Stomach smooth muscle (tissue), 2 donors: ENCODE data around the gene TMEM107.

Experiments used
- H3K27ac ChIP-seq: one replicate; pipeline ENCODE4 v1.7.0; 2013; ENCODE audit warnings: mild to moderate bottlenecking, low read length, inconsistent platforms
- H3K27me3 ChIP-seq, 2 donors: one replicate each; pipeline ENCODE4 v1.7.0; 2013; ENCODE audit warnings: low read length in 2 of 2; ENCODE audit not compliant: insufficient read depth in 2 of 2, control insufficient read depth in 1 of 2
- H3K36me3 ChIP-seq, 2 donors: one replicate each; pipeline ENCODE4 v1.7.0; 2013; ENCODE audit warnings: low read length in 2 of 2; ENCODE audit not compliant: control insufficient read depth in 2 of 2, insufficient read depth in 2 of 2
- H3K4me1 ChIP-seq: one replicate; pipeline ENCODE4 v1.7.0; 2013; ENCODE audit warnings: low read length; ENCODE audit not compliant: control insufficient read depth, insufficient read depth
- H3K4me3 ChIP-seq, 2 donors: one replicate each; pipeline ENCODE4 v1.7.0; 2013; ENCODE audit warnings: low read length in 2 of 2
- H3K9ac ChIP-seq, 2 donors: one replicate each; pipeline ENCODE4 v1.7.0; 2013; ENCODE audit warnings: low read length in 2 of 2, mild to moderate bottlenecking in 1 of 2
- H3K9me3 ChIP-seq, 2 donors: one replicate each; pipeline ENCODE4 v1.7.0; 2013; ENCODE audit warnings: low read length in 2 of 2; ENCODE audit not compliant: control insufficient read depth in 2 of 2
- donor health status: healthy.
- donor health status: Pancreatic carcinoma.

TMEM107 gene

DNA sequence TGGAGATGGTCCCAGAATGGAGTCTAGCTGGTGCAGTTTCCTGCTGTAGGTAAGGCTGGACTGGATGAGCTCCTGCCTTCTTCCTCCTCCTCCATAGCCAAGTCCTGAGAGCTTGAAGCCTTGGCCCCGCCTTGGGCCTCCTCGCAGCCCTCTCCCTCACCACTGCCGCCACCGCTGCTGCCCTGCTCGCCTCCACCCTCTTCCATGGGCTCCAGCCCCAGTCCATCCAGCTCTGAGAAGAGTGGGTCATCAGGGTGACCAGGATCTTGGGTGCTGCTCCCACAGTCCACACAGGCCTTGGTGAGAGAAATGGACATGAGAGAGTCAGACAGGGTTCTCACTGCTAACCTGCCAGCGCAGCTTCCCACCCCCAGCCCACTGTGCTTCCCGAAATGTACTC lies 35.1 kb downstream of the TMEM107 start:
- H3K36me3 ChIP-seq, result peaks cover 58 to 64% of the 10 kb centered on the region in 2 donors
- peaks cover 20% of the 10 kb centered on the region for H3K4me1 ChIP-seq
- no peaks in the 10 kb centered on the region for H3K9me3 ChIP-seq
- no peak overlapping the region for H3K9ac ChIP-seq
- H3K27me3 ChIP-seq, result no peaks in the 10 kb centered on the region
- no peak overlapping the region for H3K4me3 ChIP-seq
- H3K27ac ChIP-seq, result no peak overlapping the region

DNA sequence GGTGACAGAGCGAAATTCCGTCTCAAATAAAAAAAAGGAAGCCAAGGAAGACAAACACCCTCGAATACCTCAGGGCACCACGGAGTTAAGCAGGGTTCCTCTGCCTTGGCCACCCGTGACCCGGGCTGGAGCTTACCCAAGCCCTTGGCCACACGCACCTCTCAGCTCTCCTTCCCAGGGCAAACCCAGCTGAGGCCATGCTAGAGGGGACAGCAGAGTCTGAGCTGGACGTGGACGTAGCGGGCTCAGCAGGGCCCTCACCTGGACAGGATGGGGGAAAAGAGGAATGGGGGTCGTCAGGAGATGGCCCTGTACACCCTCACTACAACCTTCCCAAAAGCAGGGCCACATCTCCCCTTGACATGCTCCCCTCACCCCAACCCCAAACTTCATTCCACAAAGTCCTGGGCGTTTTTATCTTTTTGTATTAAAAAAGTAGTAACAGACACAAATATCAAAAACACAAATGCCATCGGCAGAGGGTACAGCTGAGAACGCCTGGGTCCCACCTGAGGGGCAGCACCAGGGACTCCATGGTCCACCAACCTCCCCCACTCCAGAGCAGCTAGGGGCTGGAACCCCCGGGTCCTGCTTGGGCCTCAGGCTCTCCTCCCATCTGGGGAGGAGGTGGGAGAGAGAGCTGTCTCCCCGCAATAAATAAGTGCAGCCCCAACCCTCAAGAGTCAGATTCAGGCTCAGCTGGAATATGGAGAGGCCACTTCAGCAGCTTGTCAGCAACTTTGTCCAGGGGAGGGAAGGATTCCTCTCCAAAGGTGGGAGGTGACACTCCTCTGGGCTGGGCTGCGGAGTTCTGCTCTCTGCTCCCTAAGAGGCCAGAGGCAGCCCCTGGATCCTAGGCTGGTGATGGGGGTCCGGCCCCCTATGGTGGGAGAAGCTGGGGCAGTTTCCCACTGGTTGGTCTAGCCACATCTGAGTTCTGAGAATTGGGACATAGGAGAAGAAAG lies 35.8 kb downstream of the TMEM107 start:
- Histone ChIP-seq H3K9ac (no peak overlapping the region), H3K4me3 (no peak overlapping the region), H3K4me1 (peaks cover 16% of the 10 kb centered on the region), H3K27me3 (no peaks in the 10 kb centered on the region), H3K27ac (peak overlapping the region; percentile 86), H3K36me3 (peaks cover 51 to 57% of the 10 kb centered on the region in 2 donors), H3K9me3 (no peaks in the 10 kb centered on the region)

DNA sequence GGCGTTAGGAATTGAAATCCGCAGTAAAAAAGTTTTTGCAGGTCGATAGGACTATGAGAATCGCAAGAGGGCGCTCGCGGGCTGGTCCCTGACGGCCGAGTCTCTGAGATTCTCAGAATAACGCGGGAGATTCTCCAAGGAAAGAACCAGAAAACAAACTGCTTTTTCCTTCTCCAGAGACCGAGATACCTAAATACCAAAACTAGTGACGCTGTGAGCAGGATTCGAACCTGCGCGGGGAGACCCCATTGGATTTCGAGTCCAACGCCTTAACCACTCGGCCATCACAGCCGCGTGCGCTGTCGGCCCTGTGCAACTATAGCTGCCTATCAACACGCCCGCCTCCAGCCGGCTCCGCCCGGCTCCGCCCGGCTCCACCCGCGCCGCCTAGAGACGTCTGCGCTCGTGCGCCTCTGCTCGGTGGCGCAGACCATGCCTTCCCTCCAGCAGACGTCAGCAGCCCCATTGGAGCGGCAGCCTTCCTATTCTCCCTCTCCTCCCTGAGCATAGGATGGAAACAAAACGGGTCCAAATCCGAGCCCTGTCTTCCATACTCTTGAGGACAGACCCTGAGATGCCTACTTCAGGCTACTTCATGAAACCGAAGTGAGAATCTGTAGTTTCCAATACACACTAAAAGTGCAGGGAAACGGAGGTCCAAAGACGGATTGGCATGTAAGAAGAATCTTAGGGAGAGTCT lies 37.4 kb downstream of the TMEM107 start:
- Histone ChIP-seq H3K36me3 (peaks cover 38 to 43% of the 10 kb centered on the region in 2 donors), H3K27ac (peak overlapping the region; percentile 86), H3K9ac (peak overlapping the region; percentile 65 to 71), H3K27me3 (no peaks in the 10 kb centered on the region), H3K4me3 (peak overlapping the region; percentile 48 to 63), H3K9me3 (no peaks in the 10 kb centered on the region), H3K4me1 (peaks cover 16% of the 10 kb centered on the region)

DNA sequence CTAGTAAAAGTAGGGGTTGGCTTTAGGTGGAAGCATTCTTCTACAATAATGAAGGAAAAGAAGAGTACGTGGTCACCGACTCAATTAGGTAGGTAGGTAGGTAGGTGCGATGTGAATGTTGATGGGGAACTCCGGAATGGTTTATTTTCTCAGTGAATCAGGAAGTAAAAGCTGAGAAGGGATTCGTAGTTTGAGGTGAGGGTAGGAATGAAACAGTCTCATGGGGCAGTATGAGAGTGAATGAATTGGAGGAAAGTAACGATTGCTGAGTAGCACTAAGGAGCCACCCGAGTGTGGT lies 37.9 kb downstream of the TMEM107 start:
- H3K27me3 ChIP-seq, result no peaks in the 10 kb centered on the region
- H3K9me3 ChIP-seq, result no peaks in the 10 kb centered on the region
- peaks cover 16% of the 10 kb centered on the region for H3K4me1 ChIP-seq
- peaks cover 36 to 40% of the 10 kb centered on the region in 2 donors for H3K36me3 ChIP-seq
- H3K27ac ChIP-seq, result peak overlapping the region; percentile 86
- H3K9ac ChIP-seq, result peak overlapping the region; percentile 55 to 57
- peak overlapping the region; percentile 47 to 63 for H3K4me3 ChIP-seq

DNA sequence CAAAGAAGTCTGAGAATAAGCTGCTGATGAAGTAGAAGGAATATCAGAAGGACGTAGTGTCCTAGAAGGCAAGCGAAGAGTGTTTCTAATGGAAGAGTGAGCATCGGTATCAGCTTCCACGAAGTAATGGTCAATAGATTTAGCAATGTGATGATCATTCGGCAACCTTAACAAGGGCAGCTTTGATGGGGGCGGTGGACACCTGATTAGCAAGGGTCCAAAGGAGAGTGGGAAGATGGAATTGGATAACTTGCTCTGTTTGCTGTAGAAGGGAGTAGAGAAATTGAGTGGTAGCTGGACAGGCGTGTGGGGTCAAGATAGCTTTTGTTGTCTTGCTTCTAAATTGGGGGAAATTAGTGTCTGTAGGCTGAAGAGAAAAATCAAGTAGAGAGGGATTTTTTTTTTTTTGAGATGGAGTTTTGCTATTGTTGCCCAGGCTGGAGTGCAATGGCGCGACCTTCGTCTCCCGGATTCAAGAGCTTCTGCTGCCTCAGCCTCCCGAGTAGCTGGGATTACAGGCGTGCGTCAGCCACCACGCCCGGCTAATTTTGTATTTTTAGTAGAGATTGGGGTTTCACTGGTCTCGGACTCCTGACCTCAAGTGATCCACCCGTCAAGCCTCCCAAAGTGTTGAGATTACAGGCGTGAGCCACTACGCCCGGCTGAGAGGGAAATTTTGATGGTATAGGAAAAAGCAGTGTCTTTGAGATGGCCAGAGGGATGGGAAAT lies 38.4 kb downstream of the TMEM107 start:
- Histone ChIP-seq H3K9ac (peak overlapping the region; percentile 55 to 57), H3K4me1 (peaks cover 16% of the 10 kb centered on the region), H3K9me3 (no peaks in the 10 kb centered on the region), H3K4me3 (peak overlapping the region; percentile 47 to 63), H3K27ac (peak overlapping the region; percentile 86), H3K27me3 (no peaks in the 10 kb centered on the region), H3K36me3 (peaks cover 34 to 36% of the 10 kb centered on the region in 2 donors)

DNA sequence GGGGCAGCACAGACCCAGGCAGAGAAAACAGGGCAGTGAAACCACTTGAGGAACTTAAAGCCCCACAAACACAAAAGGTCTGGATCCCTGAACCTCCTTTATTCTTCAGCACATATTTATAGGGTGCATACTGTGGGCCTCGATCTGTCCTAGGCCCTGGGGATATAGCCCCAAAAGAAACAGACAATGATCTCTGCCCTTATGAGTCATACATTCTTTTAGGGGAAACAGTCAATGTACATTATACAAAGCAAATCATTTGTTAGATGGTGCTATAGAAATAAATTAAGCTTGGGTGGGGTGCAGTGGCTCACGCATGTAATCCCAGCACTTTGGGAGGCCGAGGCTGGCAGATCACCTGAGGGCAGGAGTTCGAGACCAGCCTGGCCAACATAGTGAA lies 42.2 kb downstream of the TMEM107 start:
- Histone ChIP-seq H3K9ac (no peak overlapping the region), H3K27me3 (peaks cover 0 to 6% of the 10 kb centered on the region in 2 donors), H3K36me3 (no peaks in the 10 kb centered on the region), H3K9me3 (no peaks in the 10 kb centered on the region), H3K27ac (no peak overlapping the region), H3K4me3 (no peak overlapping the region), H3K4me1 (peaks cover 7% of the 10 kb centered on the region)

DNA sequence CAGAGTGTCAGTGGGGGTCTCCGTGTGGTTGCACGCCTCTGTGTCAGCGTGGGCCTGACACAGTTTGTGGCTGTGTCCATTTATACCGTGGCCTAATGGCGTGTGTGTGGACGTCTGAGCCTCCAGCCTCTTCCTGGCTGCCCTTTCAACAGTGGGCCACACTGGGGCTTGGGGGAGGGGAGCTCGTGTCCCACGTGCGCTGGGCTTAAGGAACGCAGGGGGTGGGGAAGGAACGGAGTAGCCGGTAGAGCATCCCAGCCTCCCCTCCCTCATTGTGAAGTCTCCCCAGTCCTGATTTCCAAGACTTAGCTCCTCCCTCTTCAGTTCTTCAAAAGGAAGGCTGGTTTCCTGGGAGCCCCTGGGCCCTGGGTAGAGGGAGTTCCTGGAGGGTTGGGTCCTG lies 42.8 kb downstream of the TMEM107 start:
- Histone ChIP-seq H3K9me3 (no peaks in the 10 kb centered on the region), H3K4me1 (peaks cover 6% of the 10 kb centered on the region), H3K4me3 (no peak overlapping the region), H3K9ac (no peak overlapping the region), H3K27me3 (peaks cover 3 to 10% of the 10 kb centered on the region in 2 donors), H3K27ac (no peak overlapping the region), H3K36me3 (no peaks in the 10 kb centered on the region)

DNA sequence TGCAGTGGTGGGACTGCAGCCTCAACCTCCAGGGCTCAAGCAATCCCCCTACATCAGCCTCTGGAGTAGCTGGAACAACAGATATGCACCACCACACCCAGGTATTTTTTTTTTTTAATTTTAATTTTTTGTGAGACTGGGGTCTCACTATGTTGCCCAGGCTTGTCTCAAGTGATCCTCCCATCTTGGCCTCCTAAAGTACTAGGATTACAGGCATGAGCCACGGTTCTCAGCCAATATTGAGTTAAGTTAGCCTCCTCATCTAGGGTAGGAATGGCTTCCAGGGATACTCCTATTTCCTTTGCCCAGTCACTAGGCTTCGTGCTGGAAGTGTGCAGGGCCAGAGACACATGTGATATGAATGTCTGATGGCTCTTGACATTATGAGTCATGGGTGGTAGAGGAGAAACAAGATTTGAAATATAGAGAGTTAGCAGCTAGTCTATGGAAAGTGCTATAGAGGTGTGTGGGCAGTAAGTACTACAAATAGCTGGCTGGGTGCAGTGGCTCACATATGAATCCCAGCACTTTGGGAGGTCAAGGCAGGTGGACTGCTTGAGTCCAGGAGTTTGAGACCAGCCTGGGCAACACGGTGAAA lies 44.2 kb downstream of the TMEM107 start:
- H3K4me3 ChIP-seq, result no peak overlapping the region
- peaks cover 3 to 12% of the 10 kb centered on the region in 2 donors for H3K27me3 ChIP-seq
- H3K4me1 ChIP-seq, result peaks cover 4% of the 10 kb centered on the region
- no peaks in the 10 kb centered on the region for H3K9me3 ChIP-seq
- no peak overlapping the region for H3K27ac ChIP-seq
- no peak overlapping the region for H3K9ac ChIP-seq
- H3K36me3 ChIP-seq, result no peaks in the 10 kb centered on the region

DNA sequence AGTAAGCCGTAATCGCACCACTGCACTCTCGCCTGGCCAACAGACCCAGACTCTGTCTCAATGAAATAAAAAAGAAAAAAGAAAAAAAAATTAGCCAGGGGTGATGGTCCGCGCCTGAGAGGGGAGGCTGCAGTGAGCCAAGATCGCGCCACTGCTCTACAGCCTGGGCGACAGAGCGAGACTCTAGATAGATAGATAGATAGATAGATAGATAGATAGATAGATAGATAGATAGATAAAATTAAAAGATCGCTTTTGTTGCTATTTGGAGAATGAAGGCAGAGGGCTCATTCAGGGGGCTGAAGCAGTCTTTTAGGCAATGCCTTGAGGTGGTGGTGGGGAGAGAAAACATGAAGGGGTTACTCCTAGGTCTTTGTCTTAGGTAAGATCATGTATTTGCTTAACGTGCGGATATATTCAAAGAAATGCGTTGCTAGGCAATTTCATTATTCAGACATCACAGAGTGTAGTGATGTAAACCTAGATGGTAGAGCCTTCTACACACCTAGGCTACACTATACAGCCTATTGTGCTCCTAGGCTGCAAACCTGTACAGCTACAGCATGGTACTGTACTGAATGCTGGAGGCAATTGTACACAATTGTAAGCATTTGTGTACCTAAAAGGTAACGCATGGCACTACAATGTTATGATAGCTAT lies 47.9 kb downstream of the TMEM107 start:
- H3K9ac ChIP-seq, result no peak overlapping the region
- peaks cover 32% of the 10 kb centered on the region for H3K4me1 ChIP-seq
- peaks cover 26 to 32% of the 10 kb centered on the region in 2 donors for H3K27me3 ChIP-seq
- no peak overlapping the region for H3K27ac ChIP-seq
- H3K4me3 ChIP-seq, result no peak overlapping the region
- H3K9me3 ChIP-seq, result no peaks in the 10 kb centered on the region
- H3K36me3 ChIP-seq, result no peaks in the 10 kb centered on the region
